Neural crest cell (in vitro differentiated cells): ENCODE results near the gene KIR3DL1. TPM values are rescaled to one million over a fixed set of nuclear protein-coding genes. Genes with fewer than 3 reads are reported as not detected.
"Not testable (repeated sequence)": the region's sequence is repeated elsewhere in the genome, so short reads cannot be mapped to it uniquely, and the experiment has no call there.

Source experiments
- DNase-seq: peaks from one replicate; pipeline ENCODE4 v3.0.0; 2021; ENCODE audit warnings: low read depth, mixed read lengths, low spot score
- H3K27ac Mint-ChIP-seq: one replicate; pipeline ENCODE4 v1.8.0; 2021; ENCODE audit warnings: mild to moderate bottlenecking, mixed read lengths; ENCODE audit not compliant: unreplicated experiment
- H3K27me3 Mint-ChIP-seq: 2 replicates; pipeline ENCODE4 v1.8.0; 2021; ENCODE audit warnings: low read depth, mild to moderate bottlenecking, mixed read lengths
- H3K36me3 Mint-ChIP-seq: 2 replicates; pipeline ENCODE4 v1.8.0; 2021; ENCODE audit warnings: low read depth, mild to moderate bottlenecking, mixed read lengths
- H3K4me1 Mint-ChIP-seq: 2 replicates; pipeline ENCODE4 v1.8.0; 2021; ENCODE audit warnings: mixed read lengths
- H3K4me3 Mint-ChIP-seq: one replicate; pipeline ENCODE4 v1.8.0; 2021; ENCODE audit warnings: mild to moderate bottlenecking, mixed read lengths
- H3K9me3 Mint-ChIP-seq: 2 replicates; pipeline ENCODE4 v1.8.0; 2021; ENCODE audit warnings: mixed read lengths
- long read RNA-seq: library from polyadenylated mRNA; unstranded; transcript quantifications from one replicate; pipeline ENCODE4 v2.0.0, GENCODE V29; 2020
- total RNA-seq: library from RNA; stranded (reverse); gene quantifications from 2 replicates; pipeline ENCODE4 v1.2.1, GENCODE V29; 2021

KIR3DL1 gene
- not detected in 2 replicates for total RNA-seq
- long read RNA-seq: 0 reads

- Mint-ChIP-seq H3K36me3 (peaks cover 15% of the 10 kb centered on the region), H3K9me3 (peaks cover 28% of the 10 kb centered on the region)
- not testable (repeated sequence) for H3K4me1 Mint-ChIP-seq, H3K27me3 Mint-ChIP-seq, H3K4me3 Mint-ChIP-seq, DNase-seq, H3K27ac Mint-ChIP-seq
Observed at GRCh38 chr19:54816251-54816650, at the start of gene KIR3DL1. KIR3DL1 (plus strand) TSS chr19:54816468.

DNA sequence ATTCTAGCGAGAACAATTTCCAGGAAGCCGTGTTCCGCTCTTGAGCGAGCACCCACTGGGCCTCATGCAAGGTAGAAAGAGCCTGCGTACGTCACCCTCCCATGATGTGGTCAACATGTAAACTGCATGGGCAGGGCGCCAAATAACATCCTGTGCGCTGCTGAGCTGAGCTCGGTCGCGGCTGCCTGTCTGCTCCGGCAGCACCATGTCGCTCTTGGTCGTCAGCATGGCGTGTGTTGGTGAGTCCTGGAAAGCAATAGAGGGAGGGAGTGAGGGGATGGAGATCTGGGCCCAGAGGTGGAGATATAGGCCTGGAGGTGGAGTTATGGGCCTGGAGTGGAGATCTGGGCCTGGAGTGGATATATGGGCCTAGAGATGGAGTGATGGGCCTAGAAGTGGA lies 46.6 kb upstream of the KIR3DL1 start, which contains the start of gene KIR2DL1:
Gene KIR2DL1 (plus strand): TSS at position 148 of the 400 bp plus-strand sequence. CDS start 58 bp downstream, at position 206.
- not testable (repeated sequence) for H3K27ac Mint-ChIP-seq, H3K4me1 Mint-ChIP-seq
- peaks cover 39% of the 10 kb centered on the region for H3K9me3 Mint-ChIP-seq

DNA sequence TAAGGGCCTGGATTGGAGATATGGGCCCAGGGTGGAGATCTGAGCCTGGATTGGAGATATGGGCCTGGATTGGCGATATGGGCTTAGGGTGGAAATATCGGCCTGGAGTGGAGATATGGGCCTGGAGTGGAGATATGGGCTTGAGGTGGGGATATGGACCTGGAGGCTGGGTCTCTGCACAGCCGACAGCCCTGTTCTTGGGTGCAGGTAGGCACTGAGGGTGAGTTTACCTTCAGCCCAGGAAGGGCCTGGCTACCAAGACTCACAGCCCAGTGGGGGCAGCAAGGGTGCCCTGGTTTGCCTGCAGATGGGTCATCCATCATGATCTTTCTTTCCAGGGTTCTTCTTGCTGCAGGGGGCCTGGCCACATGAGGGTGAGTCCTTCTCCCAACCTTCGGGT lies 45.8 kb upstream of the KIR3DL1 start:
- not testable (repeated sequence) for DNase-seq, H3K4me1 Mint-ChIP-seq, H3K4me3 Mint-ChIP-seq, H3K27me3 Mint-ChIP-seq, H3K27ac Mint-ChIP-seq
- Mint-ChIP-seq H3K36me3 (peaks cover 32% of the 10 kb centered on the region), H3K9me3 (peaks cover 39% of the 10 kb centered on the region)

More for the DNA sequence above, 46.6 kb upstream of the KIR3DL1 start, which contains the start of gene KIR2DL1:
- peaks cover 33% of the 10 kb centered on the region for H3K36me3 Mint-ChIP-seq
- not testable (repeated sequence) for H3K27me3 Mint-ChIP-seq, H3K4me3 Mint-ChIP-seq, DNase-seq

DNA sequence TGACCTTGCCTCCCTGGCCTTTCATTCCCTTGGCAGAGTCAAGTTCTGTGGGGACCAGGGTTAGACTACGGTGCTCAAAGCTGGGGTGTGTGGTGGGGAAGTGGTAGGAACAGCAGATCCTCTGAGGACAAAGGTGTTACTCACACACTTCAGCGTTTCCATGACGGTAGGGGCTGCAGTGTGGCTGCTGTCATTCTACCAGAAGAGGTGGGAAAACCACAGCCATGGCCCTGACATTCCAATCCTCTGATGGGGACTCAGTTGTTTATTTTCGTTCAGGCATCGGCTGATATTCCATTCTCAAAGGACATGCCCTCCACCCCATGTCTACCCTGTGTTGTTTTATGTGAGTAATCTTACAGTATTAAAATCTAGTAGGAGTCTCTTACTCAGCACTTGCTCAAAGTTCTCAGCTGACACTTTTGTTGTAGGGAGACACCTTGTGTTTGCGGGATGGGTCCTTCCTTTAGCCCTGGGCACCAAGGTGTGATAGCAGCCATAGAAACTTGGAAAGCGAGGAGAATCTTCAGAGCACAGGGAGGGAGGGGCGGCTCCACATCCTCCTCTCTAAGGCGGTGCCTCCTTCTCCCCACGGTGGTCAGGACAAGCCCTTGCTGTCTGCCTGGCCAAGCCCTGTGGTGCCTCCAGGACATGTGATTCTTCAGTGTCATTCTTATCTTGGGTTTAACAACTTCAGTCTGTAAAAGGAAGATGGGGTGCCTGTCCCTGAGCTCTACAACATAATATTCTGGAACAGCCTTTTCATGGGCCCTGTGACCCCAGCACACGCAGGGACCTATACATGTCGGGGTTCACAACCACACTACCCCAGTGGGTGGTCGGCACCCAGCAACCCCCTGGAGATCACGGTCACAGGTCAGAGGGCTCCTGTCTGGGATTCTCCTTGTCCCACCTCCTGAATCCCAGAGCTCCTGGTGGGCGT lies 45.0 kb upstream of the KIR3DL1 start:
- peaks cover 41% of the 10 kb centered on the region for H3K9me3 Mint-ChIP-seq
- H3K27ac Mint-ChIP-seq, H3K4me3 Mint-ChIP-seq, H3K4me1 Mint-ChIP-seq, DNase-seq, H3K27me3 Mint-ChIP-seq: not testable (repeated sequence)
- H3K36me3 Mint-ChIP-seq: peaks cover 32% of the 10 kb centered on the region

- peaks cover 39% of the 10 kb centered on the region for H3K9me3 Mint-ChIP-seq
- peaks cover 26% of the 10 kb centered on the region for H3K36me3 Mint-ChIP-seq
- not testable (repeated sequence) for H3K4me3 Mint-ChIP-seq, H3K27ac Mint-ChIP-seq, H3K4me1 Mint-ChIP-seq, H3K27me3 Mint-ChIP-seq, DNase-seq
Observed at GRCh38 chr19:54772666-54773065, 43.6 kb upstream of the KIR3DL1 start.

- not testable (repeated sequence) for H3K4me3 Mint-ChIP-seq, H3K27me3 Mint-ChIP-seq, H3K27ac Mint-ChIP-seq, H3K4me1 Mint-ChIP-seq, DNase-seq
- Mint-ChIP-seq H3K36me3 (peaks cover 21% of the 10 kb centered on the region), H3K9me3 (peaks cover 32% of the 10 kb centered on the region)
Observed at GRCh38 chr19:54775095-54775815, 41.0 kb upstream of the KIR3DL1 start.

DNA sequence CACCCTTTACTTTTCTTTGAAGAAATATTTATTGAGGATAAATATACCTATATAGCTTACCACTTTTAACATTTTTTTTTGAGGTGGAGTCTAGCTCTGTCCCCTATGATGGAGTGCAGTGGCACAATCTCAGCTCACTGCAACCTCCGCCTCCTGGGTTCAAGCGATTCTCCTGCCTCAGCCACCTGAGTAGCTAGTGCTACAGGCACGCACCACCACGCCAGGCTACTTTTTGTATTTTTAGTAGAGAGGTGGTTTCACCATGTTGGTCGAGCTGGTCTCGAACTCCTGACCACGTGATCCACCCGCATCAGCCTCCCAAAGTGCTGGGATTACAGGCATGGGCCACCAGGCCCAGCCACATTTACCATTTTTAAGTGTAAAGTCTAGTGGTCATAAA lies 40.4 kb upstream of the KIR3DL1 start:
- H3K4me3 Mint-ChIP-seq, H3K27me3 Mint-ChIP-seq, H3K4me1 Mint-ChIP-seq, DNase-seq, H3K27ac Mint-ChIP-seq: not testable (repeated sequence)
- peaks cover 29% of the 10 kb centered on the region for H3K9me3 Mint-ChIP-seq
- peaks cover 19% of the 10 kb centered on the region for H3K36me3 Mint-ChIP-seq

GRCh38 chr19:54777851-54778250 lies 38.4 kb upstream of the KIR3DL1 start:
- DNase-seq, H3K27ac Mint-ChIP-seq, H3K27me3 Mint-ChIP-seq, H3K4me3 Mint-ChIP-seq, H3K4me1 Mint-ChIP-seq: not testable (repeated sequence)
- Mint-ChIP-seq H3K36me3 (peaks cover 14% of the 10 kb centered on the region), H3K9me3 (peaks cover 30% of the 10 kb centered on the region)

DNA sequence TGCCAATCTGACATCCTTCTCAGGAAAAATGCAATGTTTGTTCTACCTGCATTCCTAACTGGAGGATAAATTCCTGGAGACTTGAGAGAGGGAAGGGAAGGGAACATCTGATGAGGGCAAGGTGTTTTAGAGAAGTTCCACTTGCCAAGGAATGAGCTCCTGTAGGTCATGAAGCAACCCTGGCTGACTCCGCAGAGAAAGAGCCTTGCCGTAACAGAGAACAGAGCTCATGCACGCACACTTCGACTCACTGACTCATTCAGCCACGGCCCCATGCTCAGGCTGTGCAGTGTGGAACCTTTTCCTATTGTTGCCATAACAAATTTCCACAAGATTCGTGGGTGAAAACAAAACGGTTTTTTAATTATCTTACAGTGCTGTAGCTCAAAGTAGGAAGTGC lies 37.4 kb upstream of the KIR3DL1 start:
- H3K27ac Mint-ChIP-seq, H3K4me3 Mint-ChIP-seq, H3K4me1 Mint-ChIP-seq, H3K27me3 Mint-ChIP-seq, H3K36me3 Mint-ChIP-seq, DNase-seq: not testable (repeated sequence)
- peaks cover 25% of the 10 kb centered on the region for H3K9me3 Mint-ChIP-seq

- not testable (repeated sequence) for H3K4me3 Mint-ChIP-seq, H3K27me3 Mint-ChIP-seq, H3K36me3 Mint-ChIP-seq, H3K27ac Mint-ChIP-seq, DNase-seq, H3K4me1 Mint-ChIP-seq
- peaks cover 24% of the 10 kb centered on the region for H3K9me3 Mint-ChIP-seq
Observed at GRCh38 chr19:54782916-54783315, 33.4 kb upstream of the KIR3DL1 start.

DNA sequence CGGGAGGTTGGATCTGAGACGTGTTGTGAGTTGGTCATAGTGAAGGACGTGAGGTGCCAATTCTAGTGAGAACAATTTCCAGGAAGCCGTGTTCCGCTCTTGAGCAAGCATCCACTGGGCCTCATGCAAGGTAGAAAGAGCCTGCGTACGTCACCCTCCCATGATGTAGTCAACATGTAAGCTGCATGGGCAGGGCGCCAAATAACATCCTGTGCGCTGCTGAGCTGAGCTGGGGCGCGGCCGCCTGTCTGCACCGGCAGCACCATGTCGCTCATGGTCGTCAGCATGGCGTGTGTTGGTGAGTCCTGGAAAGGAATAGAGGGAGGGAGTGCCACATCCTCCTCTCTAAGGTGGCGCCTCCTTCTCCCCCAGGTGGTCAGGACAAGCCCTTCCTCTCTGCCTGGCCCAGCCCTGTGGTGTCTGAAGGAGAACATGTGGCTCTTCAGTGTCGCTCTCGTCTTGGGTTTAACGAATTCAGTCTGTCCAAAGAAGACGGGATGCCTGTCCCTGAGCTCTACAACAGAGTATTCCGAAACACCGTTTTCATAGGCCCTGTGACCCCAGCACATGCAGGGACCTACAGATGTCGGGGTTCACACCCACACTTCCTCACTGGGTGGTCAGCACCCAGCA lies 30.1 kb upstream of the KIR3DL1 start:
- peaks cover 30% of the 10 kb centered on the region for H3K9me3 Mint-ChIP-seq
- not testable (repeated sequence) for H3K27me3 Mint-ChIP-seq, H3K27ac Mint-ChIP-seq, H3K4me1 Mint-ChIP-seq, H3K4me3 Mint-ChIP-seq, H3K36me3 Mint-ChIP-seq, DNase-seq

GRCh38 chr19:54788154-54788553 lies 28.1 kb upstream of the KIR3DL1 start:
- not testable (repeated sequence) for H3K4me3 Mint-ChIP-seq, H3K4me1 Mint-ChIP-seq, H3K27ac Mint-ChIP-seq, H3K36me3 Mint-ChIP-seq, H3K27me3 Mint-ChIP-seq, DNase-seq
- peaks cover 31% of the 10 kb centered on the region for H3K9me3 Mint-ChIP-seq
